Nephron (organoid): ENCODE data around the gene UPP2.

Source experiments
- H3K27ac Mint-ChIP-seq, 3 experiments: 2 replicates each; pipeline ENCODE4 v1.8.0; 2020; ENCODE audit warnings: mixed read lengths in 3 of 3, mild to moderate bottlenecking in 2 of 3, moderate library complexity in 1 of 3
- H3K27me3 Mint-ChIP-seq: 2 replicates; pipeline ENCODE4 v1.8.0; 2021; ENCODE audit warnings: low read depth, mild to moderate bottlenecking, moderate library complexity, mixed read lengths
- H3K36me3 Mint-ChIP-seq: 2 replicates; pipeline ENCODE4 v1.8.0; 2020; ENCODE audit warnings: low read depth, mixed read lengths
- H3K4me1 Mint-ChIP-seq: 2 replicates; pipeline ENCODE4 v1.8.0; 2020; ENCODE audit warnings: mixed read lengths
- H3K4me3 Mint-ChIP-seq, 3 experiments: 2 replicates each; pipeline ENCODE4 v1.8.0; 2020; ENCODE audit warnings: mild to moderate bottlenecking in 3 of 3, mixed read lengths in 3 of 3, moderate library complexity in 2 of 3
- H3K9me3 Mint-ChIP-seq: 2 replicates; pipeline ENCODE4 v1.8.0; 2020; ENCODE audit warnings: mixed read lengths
- CTCF ChIP-seq, 3 experiments: fragments of 200-600 bp; sonication (generic); IDR thresholded peaks; one replicate each; pipeline ENCODE4 v1.5.0; 2021; ENCODE audit warnings: antibody characterized with exemption in 3 of 3; ENCODE audit not compliant: unreplicated experiment in 3 of 3

Gene UPP2

GRCh38 chr2:158174495-158174894, 72.8 kb downstream of the UPP2 start:
- Mint-ChIP-seq H3K27ac (no peak overlapping the region), H3K27me3 (no peaks in the 10 kb centered on the region), H3K4me3 (no peak overlapping the region), H3K36me3 (no peaks in the 10 kb centered on the region), H3K9me3 (no peaks in the 10 kb centered on the region), H3K4me1 (peaks cover 9% of the 10 kb centered on the region)
- TF ChIP-seq CTCF (IDR thresholded peaks at IDR 0.05; ENCODE audit: unreplicated experiment in 3 of 3) = no peak

GRCh38 chr2:158174956-158175355, 73.3 kb downstream of the UPP2 start:
- H3K27ac Mint-ChIP-seq = no peak overlapping the region
- TF ChIP-seq CTCF (IDR thresholded peaks at IDR 0.05; ENCODE audit: unreplicated experiment in 3 of 3) = no peak
- no peak overlapping the region for H3K4me3 Mint-ChIP-seq
- H3K27me3 Mint-ChIP-seq = no peaks in the 10 kb centered on the region
- H3K9me3 Mint-ChIP-seq = no peaks in the 10 kb centered on the region
- H3K4me1 Mint-ChIP-seq = peaks cover 10% of the 10 kb centered on the region
- no peaks in the 10 kb centered on the region for H3K36me3 Mint-ChIP-seq

- no peaks in the 10 kb centered on the region for H3K36me3 Mint-ChIP-seq
- no peaks in the 10 kb centered on the region for H3K9me3 Mint-ChIP-seq
- peak overlapping the region in 1 of 3 experiments; percentile 46 for H3K27ac Mint-ChIP-seq
- no peak overlapping the region for H3K4me3 Mint-ChIP-seq
- peaks cover 6% of the 10 kb centered on the region for H3K27me3 Mint-ChIP-seq
- TF ChIP-seq CTCF (IDR thresholded peaks at IDR 0.05; ENCODE audit: unreplicated experiment in 3 of 3) = no peak
- peaks cover 42% of the 10 kb centered on the region for H3K4me1 Mint-ChIP-seq
These were observed 77.0 kb downstream of the UPP2 start for GRCh38 chr2:158178646-158179045.

GRCh38 chr2:158179660-158180059, 78.0 kb downstream of the UPP2 start:
- Mint-ChIP-seq H3K4me1 (peaks cover 44% of the 10 kb centered on the region), H3K27me3 (peaks cover 6% of the 10 kb centered on the region), H3K27ac (peak overlapping the region in 1 of 3 experiments; percentile 3), H3K36me3 (no peaks in the 10 kb centered on the region), H3K9me3 (no peaks in the 10 kb centered on the region), H3K4me3 (no peak overlapping the region)
- TF ChIP-seq CTCF (IDR thresholded peaks at IDR 0.05; ENCODE audit: unreplicated experiment in 3 of 3) = peak; percentile 45 to 50 (median 49)

GRCh38 chr2:158181171-158181570, 79.5 kb downstream of the UPP2 start:
- Mint-ChIP-seq H3K36me3 (no peaks in the 10 kb centered on the region), H3K27me3 (peaks cover 6% of the 10 kb centered on the region), H3K4me1 (peaks cover 44% of the 10 kb centered on the region), H3K27ac (peak overlapping the region; percentile 46 to 61 (median 60)), H3K9me3 (no peaks in the 10 kb centered on the region), H3K4me3 (no peak overlapping the region)
- TF ChIP-seq CTCF (IDR thresholded peaks at IDR 0.05; ENCODE audit: unreplicated experiment in 3 of 3) = no peak

GRCh38 chr2:158182676-158183295, 81.1 kb downstream of the UPP2 start:
- H3K36me3 Mint-ChIP-seq = no peaks in the 10 kb centered on the region
- H3K4me3 Mint-ChIP-seq = no peak overlapping the region
- H3K27me3 Mint-ChIP-seq = peaks cover 6% of the 10 kb centered on the region
- no peak for TF ChIP-seq CTCF (IDR thresholded peaks at IDR 0.05; ENCODE audit: unreplicated experiment in 3 of 3)
- peak overlapping the region; percentile 46 to 93 (median 80) for H3K27ac Mint-ChIP-seq
- H3K9me3 Mint-ChIP-seq = no peaks in the 10 kb centered on the region
- peaks cover 44% of the 10 kb centered on the region for H3K4me1 Mint-ChIP-seq
